BE2C (cell line): ENCODE data around the gene PSPN.

Experiments
- DNase-seq: peaks from one replicate; pipeline ENCODE4 v3.0.0-alpha.2; 2020
- H3K27me3 ChIP-seq: fragments of 250-450 bp; sonication (Bioruptor Pico); 2 replicates; pipeline ENCODE4 v1.5.1; 2020; ENCODE audit warnings: mild to moderate bottlenecking
- H3K36me3 ChIP-seq: fragments of 250-450 bp; sonication (Bioruptor Pico); 2 replicates; pipeline ENCODE4 v1.5.1; 2020; ENCODE audit warnings: mild to moderate bottlenecking
- H3K4me1 ChIP-seq: fragments of 250-450 bp; sonication (Bioruptor Pico); 2 replicates; pipeline ENCODE4 v1.5.1; 2020
- H3K4me3 ChIP-seq: 2 replicates; pipeline ENCODE4 v1.5.1; 2011; ENCODE audit warnings: low read depth, low read length
- H3K9me3 ChIP-seq: fragments of 250-450 bp; sonication (Bioruptor Pico); 2 replicates; pipeline ENCODE4 v1.5.1; 2020
- TF ChIP-seq, protein P1 (sequence below): IDR thresholded peaks from 2 replicates; pipeline ENCODE4 v1.5.1; 2012; ENCODE audit warnings: mild to moderate bottlenecking, low read depth, low read length

Gene PSPN

DNA sequence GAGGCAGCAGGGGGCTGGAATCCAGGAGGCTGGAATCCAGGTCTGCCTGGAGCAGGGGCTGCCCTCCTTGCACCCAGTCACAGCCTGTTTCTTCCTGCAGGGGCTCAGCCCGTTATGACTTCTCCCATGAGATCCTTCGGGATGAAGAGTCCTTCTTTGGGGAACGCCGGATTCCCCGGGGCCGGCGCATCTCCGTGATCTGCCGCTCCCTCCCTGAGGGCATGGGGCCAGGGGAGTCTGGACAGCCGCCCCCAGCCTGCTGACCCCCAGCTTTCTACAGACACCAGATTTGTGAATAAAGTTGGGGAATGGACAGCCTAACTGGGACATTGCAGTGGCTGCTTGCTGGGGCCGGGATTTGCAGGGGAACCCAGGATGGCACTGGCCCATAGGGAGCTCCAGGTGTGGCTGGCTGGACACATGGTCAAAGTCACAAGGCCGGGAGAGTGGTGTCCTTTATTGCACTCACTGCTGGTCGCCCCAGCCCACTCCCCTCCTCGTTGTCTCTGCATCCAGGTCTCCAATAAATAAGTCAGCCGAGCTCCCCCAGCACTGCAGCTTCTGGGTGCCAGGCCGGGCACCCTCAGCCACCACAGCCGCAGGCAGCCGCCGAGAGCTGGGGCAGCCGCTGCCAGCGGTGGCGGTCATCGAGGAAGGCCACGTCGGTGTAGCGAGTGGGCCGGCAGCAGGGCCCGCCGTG lies 872 bp downstream of the PSPN start:
- H3K9me3 ChIP-seq: no peaks in the 10 kb centered on the region
- DNase-seq: no peak
- TF ChIP-seq, protein P1, sequence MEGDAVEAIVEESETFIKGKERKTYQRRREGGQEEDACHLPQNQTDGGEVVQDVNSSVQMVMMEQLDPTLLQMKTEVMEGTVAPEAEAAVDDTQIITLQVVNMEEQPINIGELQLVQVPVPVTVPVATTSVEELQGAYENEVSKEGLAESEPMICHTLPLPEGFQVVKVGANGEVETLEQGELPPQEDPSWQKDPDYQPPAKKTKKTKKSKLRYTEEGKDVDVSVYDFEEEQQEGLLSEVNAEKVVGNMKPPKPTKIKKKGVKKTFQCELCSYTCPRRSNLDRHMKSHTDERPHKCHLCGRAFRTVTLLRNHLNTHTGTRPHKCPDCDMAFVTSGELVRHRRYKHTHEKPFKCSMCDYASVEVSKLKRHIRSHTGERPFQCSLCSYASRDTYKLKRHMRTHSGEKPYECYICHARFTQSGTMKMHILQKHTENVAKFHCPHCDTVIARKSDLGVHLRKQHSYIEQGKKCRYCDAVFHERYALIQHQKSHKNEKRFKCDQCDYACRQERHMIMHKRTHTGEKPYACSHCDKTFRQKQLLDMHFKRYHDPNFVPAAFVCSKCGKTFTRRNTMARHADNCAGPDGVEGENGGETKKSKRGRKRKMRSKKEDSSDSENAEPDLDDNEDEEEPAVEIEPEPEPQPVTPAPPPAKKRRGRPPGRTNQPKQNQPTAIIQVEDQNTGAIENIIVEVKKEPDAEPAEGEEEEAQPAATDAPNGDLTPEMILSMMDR: no peak
- H3K4me1 ChIP-seq: peaks cover 8% of the 10 kb centered on the region
- no peaks in the 10 kb centered on the region for H3K27me3 ChIP-seq
- peaks cover 10% of the 10 kb centered on the region for H3K36me3 ChIP-seq
- H3K4me3 ChIP-seq: no peak overlapping the region

DNA sequence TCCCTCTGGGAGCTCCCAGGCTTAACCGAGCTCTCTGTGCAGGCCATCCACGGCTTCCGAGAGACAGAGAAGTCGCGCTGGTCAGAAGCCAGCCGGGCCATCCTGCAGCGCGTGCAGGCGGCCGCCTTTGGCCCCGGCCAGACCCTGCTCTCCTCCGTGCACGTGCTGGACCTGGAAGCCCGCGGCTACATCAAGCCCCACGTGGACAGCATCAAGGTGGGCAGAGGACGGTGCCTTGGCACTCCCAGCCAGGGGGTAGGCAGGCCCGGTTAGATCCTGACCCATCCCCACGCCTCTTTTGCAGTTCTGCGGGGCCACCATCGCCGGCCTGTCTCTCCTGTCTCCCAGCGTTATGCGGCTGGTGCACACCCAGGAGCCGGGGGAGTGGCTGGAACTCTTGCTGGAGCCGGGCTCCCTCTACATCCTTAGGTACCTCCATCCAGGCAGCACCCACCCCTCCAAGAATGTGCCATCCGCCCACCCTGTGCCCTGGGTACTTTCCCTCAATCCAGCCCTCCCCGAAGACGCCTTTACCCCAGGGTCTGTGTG lies 1.5 kb downstream of the PSPN start:
- no peak for DNase-seq
- Histone ChIP-seq H3K4me1 (peaks cover 8% of the 10 kb centered on the region), H3K9me3 (no peaks in the 10 kb centered on the region), H3K36me3 (peaks cover 7% of the 10 kb centered on the region), H3K27me3 (no peaks in the 10 kb centered on the region), H3K4me3 (peak overlapping the region; percentile 51)
- TF ChIP-seq, protein P1: no peak

DNA sequence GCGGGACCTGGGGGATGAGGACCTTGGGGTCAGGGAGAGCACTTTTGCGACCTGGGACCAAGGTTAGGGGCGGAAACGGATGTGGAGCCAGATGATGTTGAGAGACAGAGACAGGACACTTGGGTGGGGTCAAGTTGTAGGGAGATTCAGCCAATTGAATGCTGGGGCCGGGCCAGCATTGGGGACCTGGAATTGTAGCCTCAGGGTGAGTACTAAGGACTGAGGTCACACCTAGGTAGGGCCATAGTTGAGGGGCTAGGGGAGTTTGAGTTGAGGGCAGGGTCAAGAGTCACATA lies 2.0 kb downstream of the PSPN start:
- Histone ChIP-seq H3K27me3 (no peaks in the 10 kb centered on the region), H3K9me3 (no peaks in the 10 kb centered on the region), H3K4me3 (peak overlapping the region; percentile 51), H3K36me3 (peaks cover 6% of the 10 kb centered on the region), H3K4me1 (peaks cover 8% of the 10 kb centered on the region)
- no peak for DNase-seq
- TF ChIP-seq, protein P1: no peak

DNA sequence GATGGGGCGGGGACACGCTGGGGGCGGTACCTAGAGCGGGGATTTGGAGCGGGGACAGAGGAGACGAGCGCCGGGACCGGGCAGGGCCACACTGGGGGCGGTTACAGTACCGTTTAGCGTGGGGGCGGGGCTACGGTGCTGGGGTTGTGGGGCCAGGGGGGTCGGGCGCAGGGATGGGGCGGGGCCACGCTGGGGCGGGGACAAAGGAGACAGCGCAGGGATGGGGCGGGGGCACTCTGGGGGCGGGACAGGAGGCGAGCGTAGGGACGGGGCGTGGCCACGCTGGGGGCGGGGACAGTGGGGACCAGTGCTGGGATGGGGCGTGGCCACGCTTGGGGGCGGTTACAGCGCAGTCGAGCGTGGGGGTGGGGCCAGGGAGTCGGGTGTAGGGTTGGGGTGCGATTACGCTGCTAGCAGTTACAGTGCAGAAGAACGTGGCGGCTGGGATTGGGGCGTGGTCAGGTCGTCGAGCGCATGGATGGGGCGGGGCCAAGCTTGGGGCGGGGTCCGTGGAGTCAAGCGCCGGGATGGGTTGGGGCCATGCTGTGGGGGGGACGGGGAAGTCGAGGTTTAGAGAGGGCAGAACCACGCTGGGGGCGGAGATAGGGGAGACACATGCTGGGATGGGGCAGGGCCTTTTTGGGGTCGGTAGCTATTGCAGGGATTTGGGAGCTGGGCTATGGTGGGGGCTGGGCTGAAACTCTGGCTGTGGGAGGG lies 2.5 kb downstream of the PSPN start:
- H3K9me3 ChIP-seq: no peaks in the 10 kb centered on the region
- H3K4me1 ChIP-seq: peaks cover 8% of the 10 kb centered on the region
- peak; percentile 99 for DNase-seq
- no peaks in the 10 kb centered on the region for H3K27me3 ChIP-seq
- peak overlapping the region; percentile 78 for H3K4me3 ChIP-seq
- TF ChIP-seq, protein P1: no peak
- H3K36me3 ChIP-seq: peaks cover 9% of the 10 kb centered on the region

DNA sequence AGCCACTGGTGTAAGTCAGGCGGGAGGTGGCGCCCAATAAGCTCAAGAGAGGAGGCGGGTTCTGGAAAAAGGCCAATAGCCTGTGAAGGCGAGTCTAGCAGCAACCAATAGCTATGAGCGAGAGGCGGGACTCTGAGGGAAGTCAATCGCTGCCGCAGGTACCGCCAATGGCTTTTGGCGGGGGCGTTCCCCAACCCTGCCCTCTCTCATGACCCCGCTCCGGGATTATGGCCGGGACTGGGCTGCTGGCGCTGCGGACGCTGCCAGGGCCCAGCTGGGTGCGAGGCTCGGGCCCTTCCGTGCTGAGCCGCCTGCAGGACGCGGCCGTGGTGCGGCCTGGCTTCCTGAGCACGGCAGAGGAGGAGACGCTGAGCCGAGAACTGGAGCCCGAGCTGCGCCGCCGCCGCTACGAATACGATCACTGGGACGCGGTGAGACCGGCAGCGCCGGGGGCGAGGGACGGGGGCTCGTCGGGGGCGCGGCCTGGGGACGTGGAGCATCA lies 3.1 kb downstream of the PSPN start, which contains the start of gene ALKBH7:
Gene ALKBH7 (plus strand): TSS at position 201 of the 502 bp plus-strand sequence. CDS start 27 bp downstream, at position 228.
- TF ChIP-seq, protein P1: no peak
- Histone ChIP-seq H3K9me3 (no peaks in the 10 kb centered on the region), H3K27me3 (no peaks in the 10 kb centered on the region), H3K4me3 (peak within 1 kb of the TSS; percentile 78), H3K4me1 (peaks cover 8% of the 10 kb centered on the region), H3K36me3 (peaks cover 15% of the 10 kb centered on the region)
- peak; percentile 99 for DNase-seq

DNA sequence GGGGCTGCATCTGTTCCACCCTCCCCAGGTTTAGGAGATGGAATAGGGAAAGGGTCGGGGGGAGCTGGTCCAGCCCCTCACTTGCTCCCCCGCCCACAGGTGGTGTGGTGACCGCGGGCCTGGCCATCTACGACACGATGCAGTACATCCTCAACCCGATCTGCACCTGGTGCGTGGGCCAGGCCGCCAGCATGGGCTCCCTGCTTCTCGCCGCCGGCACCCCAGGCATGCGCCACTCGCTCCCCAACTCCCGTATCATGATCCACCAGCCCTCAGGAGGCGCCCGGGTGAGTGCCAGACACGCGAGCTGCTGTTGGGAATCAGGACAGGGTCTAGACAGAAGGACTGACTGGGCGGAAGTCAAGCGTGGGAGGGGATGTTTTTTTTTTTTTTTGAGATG lies 11.4 kb downstream of the PSPN start:
- Histone ChIP-seq H3K9me3 (no peaks in the 10 kb centered on the region), H3K27me3 (no peaks in the 10 kb centered on the region), H3K36me3 (peaks cover 54% of the 10 kb centered on the region), H3K4me3 (no peak overlapping the region), H3K4me1 (no peaks in the 10 kb centered on the region)
- TF ChIP-seq, protein P1: no peak
- DNase-seq: no peak
